Endothelial cell of umbilical vein (primary cell): ENCODE measurements around the gene MYDGF. TPM values are rescaled to one million over a fixed set of nuclear protein-coding genes. Genes with fewer than 3 reads are reported as not detected.

Experiments
- BruUV-seq: library from RNA; stranded (reverse); fragments of 400-500 nt; replicated peaks from 2 replicates; lab custom pipeline; 2021; lab: Mats Ljungman, UMichigan
- CTCF ChIA-PET: fragments of 300-600, 350-600 bp; sonication (Branson Sonifier 250); formaldehyde crosslinking; loops from one replicate; lab custom pipeline; 2021; ENCODE audit warnings: antibody characterized with exemption, inconsistent platforms; lab: Charles Lee
- POLR2A ChIA-PET: fragments of 300-600, 350-600 bp; sonication (Branson Sonifier 250); formaldehyde crosslinking; loops from one replicate; lab custom pipeline; 2021; ENCODE audit warnings: antibody characterized with exemption, inconsistent platforms; lab: Charles Lee
- DNase-seq: peaks from one replicate; pipeline ENCODE4 v3.0.0-alpha.2; 2011; ENCODE audit warnings: low read depth, low spot score
- FAIRE-seq: peaks from 2 replicates; lab custom pipeline; 2011; peaks lifted over from hg19 to GRCh38; lab: Jason Lieb, UNC
- H2AFZ ChIP-seq: 2 replicates; pipeline ENCODE4 v1.6.0; 2012; ENCODE audit warnings: low read depth, low read length, control low read depth, inconsistent platforms
- H3K27ac ChIP-seq: 2 replicates; pipeline ENCODE4 v1.5.1; 2011; ENCODE audit warnings: low read depth, mild to moderate bottlenecking, control low read depth, low read length, moderate library complexity; ENCODE audit not compliant: insufficient read depth
- H3K27me3 ChIP-seq, 2 experiments: 2 replicates each; pipeline versions ENCODE4 v1.6.0 to v1.6.1; 2011; ENCODE audit warnings: low read length in 2 of 2, mixed read lengths in 1 of 2; ENCODE audit not compliant: control insufficient read depth in 2 of 2, insufficient read depth in 2 of 2
- H3K36me3 ChIP-seq, 2 experiments: 2 replicates in 1 of 2; 3 replicates in 1 of 2; pipeline ENCODE4 v1.5.1; 2011; ENCODE audit warnings: low read length in 2 of 2, mild to moderate bottlenecking in 1 of 2, moderate library complexity in 1 of 2; ENCODE audit not compliant: control insufficient read depth in 2 of 2, insufficient read depth in 2 of 2; ENCODE audit errors: extremely low read depth in 1 of 2
- H3K4me1 ChIP-seq: 3 replicates; pipeline ENCODE4 v1.5.1; 2011; ENCODE audit warnings: mild to moderate bottlenecking, low read length; ENCODE audit not compliant: control insufficient read depth, insufficient read depth; ENCODE audit errors: extremely low read depth
- H3K4me2 ChIP-seq: 2 replicates; pipeline ENCODE4 v1.6.1; 2011; ENCODE audit warnings: low read length, control low read depth, mixed read lengths; ENCODE audit not compliant: insufficient read depth
- H3K4me3 ChIP-seq, 3 experiments: fragments of 200-600 bp in 1 of 3; sonication (generic), shearing (Covaris generic) in 1 of 3; replicated peaks in 1 of 3; 2 replicates each; pipeline ENCODE4 v1.5.1; 2011 to 2016; ENCODE audit warnings: control low read depth in 3 of 3, low read length in 3 of 3, mild to moderate bottlenecking in 2 of 3, inconsistent platforms in 1 of 3, low read depth in 1 of 3, moderate library complexity in 1 of 3; ENCODE audit not compliant: insufficient read depth in 1 of 3
- H3K79me2 ChIP-seq: 2 replicates; pipeline ENCODE4 v1.6.0; 2012; ENCODE audit warnings: low read length, inconsistent platforms; ENCODE audit not compliant: control insufficient read depth, insufficient read depth
- H3K9ac ChIP-seq: replicated peaks from 2 replicates; pipeline ENCODE3; 2011; ENCODE audit warnings: low read length, control low read depth; ENCODE audit not compliant: insufficient read depth; ENCODE audit errors: extremely low read depth
- H3K9me1 ChIP-seq: replicated peaks from 3 replicates; pipeline ENCODE4 v1.6.0; 2011; ENCODE audit warnings: mild to moderate bottlenecking, low read length; ENCODE audit not compliant: control insufficient read depth, insufficient read depth; ENCODE audit errors: extremely low read depth
- H3K9me3 ChIP-seq: replicated peaks from 2 replicates; pipeline ENCODE4 v1.5.1; 2012; ENCODE audit warnings: low read length, inconsistent platforms; ENCODE audit not compliant: control insufficient read depth, insufficient read depth
- H4K20me1 ChIP-seq: replicated peaks from 2 replicates; pipeline ENCODE3; 2011; ENCODE audit warnings: mild to moderate bottlenecking, low read length; ENCODE audit not compliant: control insufficient read depth, insufficient read depth; ENCODE audit errors: extremely low read depth
- EZH2 ChIP-seq: IDR thresholded peaks from 2 replicates; pipeline ENCODE4 v1.6.1; 2012; ENCODE audit warnings: borderline replicate concordance, low read depth, mild to moderate bottlenecking, moderate library complexity, low read length, inconsistent platforms; ENCODE audit not compliant: severe bottlenecking
- FOS ChIP-seq: IDR thresholded peaks from 2 replicates; pipeline ENCODE4 v1.6.1; 2011; ENCODE audit warnings: mild to moderate bottlenecking, low read length, moderate library complexity, borderline replicate concordance; ENCODE audit not compliant: insufficient read depth
- GATA2 ChIP-seq: IDR thresholded peaks from 2 replicates; pipeline ENCODE4 v1.7.0; 2011; ENCODE audit warnings: low read depth, mild to moderate bottlenecking, moderate library complexity, mixed read lengths, low read length; ENCODE audit not compliant: insufficient read length, insufficient read depth
- JUN ChIP-seq: IDR thresholded peaks from 2 replicates; pipeline ENCODE4 v1.6.1; 2011; ENCODE audit warnings: borderline replicate concordance, low read depth; ENCODE audit not compliant: insufficient read length, insufficient read depth
- MYC ChIP-seq: IDR thresholded peaks from one replicate; pipeline ENCODE4 v1.6.1; 2011; ENCODE audit warnings: mild to moderate bottlenecking, low read depth, low read length
- POLR2A ChIP-seq: IDR thresholded peaks from 2 replicates; pipeline ENCODE4 v1.6.1; 2012; ENCODE audit warnings: low read depth, mild to moderate bottlenecking, control low read depth, low read length
- POLR2AphosphoS5 ChIP-seq: IDR thresholded peaks from 2 replicates; pipeline ENCODE4 v1.6.1; 2012; ENCODE audit warnings: low read depth, mild to moderate bottlenecking, control low read depth, low read length, moderate library complexity; ENCODE audit not compliant: insufficient read depth
- dilution Hi-C: fragments of 300-500 bp; cut with MboI; formaldehyde crosslinking; loops from one replicate; pipeline ENCODE4 v1.15.0; 2019; ENCODE audit warnings: low sequenced_read_pairs; ENCODE audit not compliant: extremely low pct_ligation_motif_present
- intact Hi-C: fragments of 100-400 bp; cut with micrococcal nuclease; formaldehyde crosslinking; loops from one replicate; pipeline ENCODE4 v1.10.0; 2022
- polyA plus RNA-seq, 4 experiments: library from polyadenylated mRNA; depleted of rRNA in 3 of 4; stranded (reverse) in 3 of 4; unstranded in 1 of 4; fragments of >200 nt; gene quantifications; 2 replicates each; pipeline versions ENCODE4 v1.2.1 to v1.2.3, GENCODE V29; 2011 to 2012; ENCODE audit warnings: missing spikeins in 1 of 4
- total RNA-seq: library from RNA; stranded (reverse); gene quantifications from 2 replicates; pipeline ENCODE4 v1.2.3, GENCODE V29; 2021
- TF ChIP-seq, protein P1 (sequence below), 2 donors: IDR thresholded peaks; 1 replicate in 1 of 2; 2 replicates in 1 of 2; pipeline ENCODE4 v1.5.1; 2011; ENCODE audit warnings: low read length in 2 of 2, mild to moderate bottlenecking in 2 of 2, moderate library complexity in 2 of 2, control low read depth in 1 of 2, inconsistent platforms in 1 of 2, low read depth in 1 of 2; ENCODE audit not compliant: insufficient read depth in 1 of 2; ENCODE audit errors: extremely low read depth in 1 of 2
- TF ChIP-seq, protein P2 (sequence below): IDR thresholded peaks from 2 replicates; pipeline ENCODE4 v1.6.1; 2011; ENCODE audit not compliant: insufficient read depth, insufficient read length

Gene MYDGF
- total and polyA plus RNA-seq, 2 donors (not counting 3 experiments of a cell fraction or from before 2014, with no cell fraction given) = 191 to 337 TPM

DNA sequence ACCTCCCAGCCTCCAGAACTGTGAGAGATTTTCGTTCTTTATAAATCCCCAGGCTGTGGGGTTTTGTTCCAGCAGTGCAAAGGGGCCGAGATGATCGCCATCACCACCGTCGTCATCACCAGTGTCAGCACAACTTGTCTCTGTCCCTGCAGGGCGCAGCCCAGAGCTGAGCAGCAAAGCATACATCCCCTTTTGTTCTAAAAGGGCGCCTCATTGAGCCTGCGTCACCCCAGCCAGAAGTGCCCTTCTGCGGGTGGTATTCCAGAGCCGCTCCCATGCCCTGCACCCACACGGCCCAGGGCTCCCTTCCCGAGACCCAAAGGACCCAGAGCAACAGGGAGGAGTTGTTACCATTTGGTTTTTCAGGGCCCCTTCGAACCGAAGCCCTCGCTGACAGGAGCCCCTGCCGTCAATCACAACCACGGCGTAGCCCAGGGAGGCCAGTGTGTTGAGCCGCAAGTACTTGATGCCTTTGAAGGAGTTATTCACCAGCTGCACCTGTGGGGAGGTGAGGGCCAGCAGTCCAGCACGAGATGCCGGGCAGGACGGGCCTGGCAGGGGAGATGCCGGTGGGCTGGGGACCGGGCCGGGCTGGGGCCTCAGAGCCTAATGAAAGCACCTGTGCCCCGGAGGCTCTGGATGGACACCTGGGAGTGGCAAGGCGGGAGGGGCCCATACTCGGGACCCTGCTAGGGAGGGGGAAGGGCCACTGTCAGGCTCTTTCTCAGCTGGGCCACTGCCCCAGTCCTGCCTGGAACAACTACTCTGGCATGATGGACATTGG is 14.4 kb upstream of the MYDGF start:
- POLR2A ChIA-PET = no interaction called here
- no peaks in the 10 kb centered on the region for H3K79me2 ChIP-seq
- no peak for DNase-seq
- no peaks in the 10 kb centered on the region for H3K9me3 ChIP-seq
- no peaks in the 10 kb centered on the region for H3K27me3 ChIP-seq
- intact Hi-C loops = no loop called here
- H3K27ac ChIP-seq = no peak overlapping the region
- H3K4me3 ChIP-seq = no peak overlapping the region
- no peak for FAIRE-seq
- H3K36me3 ChIP-seq = peaks cover 9 to 36% of the 10 kb centered on the region in 2 experiments
- BruUV-seq = no TSS peak
- no peaks in the 10 kb centered on the region for H3K4me1 ChIP-seq
- no peak overlapping the region for H3K9ac ChIP-seq
- H4K20me1 ChIP-seq = no peaks in the 10 kb centered on the region
- CTCF ChIA-PET = no interaction called here
- no peak overlapping the region for H3K4me2 ChIP-seq
- dilution Hi-C loops = no loop called here
- H2AFZ ChIP-seq = no peak overlapping the region
- no peaks in the 10 kb centered on the region for H3K9me1 ChIP-seq
- no peak for TF ChIP-seq POLR2AphosphoS5
- TF ChIP-seq, protein P1, sequence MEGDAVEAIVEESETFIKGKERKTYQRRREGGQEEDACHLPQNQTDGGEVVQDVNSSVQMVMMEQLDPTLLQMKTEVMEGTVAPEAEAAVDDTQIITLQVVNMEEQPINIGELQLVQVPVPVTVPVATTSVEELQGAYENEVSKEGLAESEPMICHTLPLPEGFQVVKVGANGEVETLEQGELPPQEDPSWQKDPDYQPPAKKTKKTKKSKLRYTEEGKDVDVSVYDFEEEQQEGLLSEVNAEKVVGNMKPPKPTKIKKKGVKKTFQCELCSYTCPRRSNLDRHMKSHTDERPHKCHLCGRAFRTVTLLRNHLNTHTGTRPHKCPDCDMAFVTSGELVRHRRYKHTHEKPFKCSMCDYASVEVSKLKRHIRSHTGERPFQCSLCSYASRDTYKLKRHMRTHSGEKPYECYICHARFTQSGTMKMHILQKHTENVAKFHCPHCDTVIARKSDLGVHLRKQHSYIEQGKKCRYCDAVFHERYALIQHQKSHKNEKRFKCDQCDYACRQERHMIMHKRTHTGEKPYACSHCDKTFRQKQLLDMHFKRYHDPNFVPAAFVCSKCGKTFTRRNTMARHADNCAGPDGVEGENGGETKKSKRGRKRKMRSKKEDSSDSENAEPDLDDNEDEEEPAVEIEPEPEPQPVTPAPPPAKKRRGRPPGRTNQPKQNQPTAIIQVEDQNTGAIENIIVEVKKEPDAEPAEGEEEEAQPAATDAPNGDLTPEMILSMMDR (IDR thresholded peaks at IDR 0.05; ENCODE audit: extremely low read depth in 1 of 2, insufficient read depth in 1 of 2, low read depth in 1 of 2, low read length in 2 of 2) = no peak
- no peak for TF ChIP-seq MYC
- TF ChIP-seq FOS = no peak
- TF ChIP-seq, protein P2, sequence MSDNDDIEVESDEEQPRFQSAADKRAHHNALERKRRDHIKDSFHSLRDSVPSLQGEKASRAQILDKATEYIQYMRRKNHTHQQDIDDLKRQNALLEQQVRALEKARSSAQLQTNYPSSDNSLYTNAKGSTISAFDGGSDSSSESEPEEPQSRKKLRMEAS = no peak
- no peak for TF ChIP-seq POLR2A
- TF ChIP-seq JUN = no peak
- TF ChIP-seq GATA2 = no peak
- no peak for TF ChIP-seq EZH2
